Keratinocyte (primary cell): ENCODE results near the gene SCAI. TPM values are rescaled to one million over a fixed set of nuclear protein-coding genes. Genes with fewer than 3 reads are reported as not detected.

ENCODE experiments used
- DNase-seq: peaks from one replicate; pipeline ENCODE4 v3.0.0-alpha.2; 2011; ENCODE audit warnings: low read depth, missing footprints, low spot score
- FAIRE-seq: peaks from 2 replicates; lab custom pipeline; 2011; peaks lifted over from hg19 to GRCh38; lab: Jason Lieb, UNC
- H2AFZ ChIP-seq: 2 replicates; pipeline ENCODE4 v1.6.0; 2012; ENCODE audit warnings: low read length, control low read depth, inconsistent platforms; ENCODE audit not compliant: control insufficient read depth
- H3K27ac ChIP-seq: 2 replicates; pipeline ENCODE4 v1.5.1; 2011; ENCODE audit warnings: low read length; ENCODE audit not compliant: control insufficient read depth, insufficient read depth
- H3K27me3 ChIP-seq: 3 replicates; pipeline ENCODE4 v1.6.0; 2011; ENCODE audit warnings: low read length; ENCODE audit not compliant: control insufficient read depth, insufficient read depth; ENCODE audit errors: extremely low read depth
- H3K36me3 ChIP-seq, 2 experiments: 2 replicates in 1 of 2; 3 replicates in 1 of 2; pipeline ENCODE4 v1.5.1; 2011; ENCODE audit warnings: low read length in 2 of 2, mild to moderate bottlenecking in 1 of 2; ENCODE audit not compliant: control insufficient read depth in 2 of 2, insufficient read depth in 2 of 2; ENCODE audit errors: extremely low read depth in 1 of 2
- H3K4me1 ChIP-seq: 3 replicates; pipeline ENCODE4 v1.5.1; 2011; ENCODE audit warnings: low read length; ENCODE audit not compliant: control insufficient read depth, insufficient read depth; ENCODE audit errors: extremely low read depth
- H3K4me2 ChIP-seq: 3 replicates; pipeline ENCODE4 v1.6.0; 2011; ENCODE audit warnings: low read depth, low read length; ENCODE audit not compliant: control insufficient read depth, insufficient read depth; ENCODE audit errors: extremely low read depth
- H3K4me3 ChIP-seq, 3 experiments: fragments of 200-600 bp in 1 of 3; sonication (generic) in 1 of 3; 2 replicates in 2 of 3; 3 replicates in 1 of 3; pipeline ENCODE4 v1.5.1; 2011 to 2016; ENCODE audit warnings: low read length in 3 of 3, mild to moderate bottlenecking in 3 of 3, control low read depth in 2 of 3, inconsistent platforms in 1 of 3, low read depth in 1 of 3, mixed read lengths in 1 of 3, mixed run types in 1 of 3, moderate library complexity in 1 of 3; ENCODE audit not compliant: control insufficient read depth in 2 of 3, insufficient read depth in 2 of 3; ENCODE audit errors: extremely low read depth in 1 of 3
- H3K79me2 ChIP-seq: 2 replicates; pipeline ENCODE4 v1.6.0; 2012; ENCODE audit warnings: low read length; ENCODE audit not compliant: control insufficient read depth, insufficient read depth
- H3K9ac ChIP-seq: 3 replicates; pipeline ENCODE4 v1.6.0; 2011; ENCODE audit warnings: low read length; ENCODE audit not compliant: control insufficient read depth, insufficient read depth; ENCODE audit errors: extremely low read depth
- H3K9me1 ChIP-seq: 3 replicates; pipeline ENCODE4 v1.6.0; 2011; ENCODE audit warnings: low read length; ENCODE audit not compliant: control insufficient read depth, insufficient read depth; ENCODE audit errors: extremely low read depth
- H3K9me3 ChIP-seq: 2 replicates; pipeline ENCODE4 v1.5.1; 2012; ENCODE audit warnings: low read depth, low read length; ENCODE audit not compliant: control insufficient read depth
- H4K20me1 ChIP-seq: 3 replicates; pipeline ENCODE4 v1.6.0; 2011; ENCODE audit warnings: low read length; ENCODE audit not compliant: control insufficient read depth, insufficient read depth; ENCODE audit errors: extremely low read depth
- CTCF ChIP-seq, 3 experiments: IDR thresholded peaks in 1 of 3; conservative IDR thresholded peaks in 1 of 3; optimal IDR thresholded peaks in 1 of 3; 2 replicates in 2 of 3; 3 replicates in 1 of 3; pipeline versions ENCODE3 to v1.5.1; 2011; ENCODE audit warnings: low read length in 3 of 3, mild to moderate bottlenecking in 3 of 3, moderate library complexity in 2 of 3, control low read depth in 1 of 3, inconsistent platforms in 1 of 3; ENCODE audit not compliant: insufficient read depth in 2 of 3; ENCODE audit errors: extremely low read depth in 1 of 3
- EZH2 ChIP-seq: IDR thresholded peaks from one replicate; pipeline ENCODE4 v1.6.1; 2012; ENCODE audit warnings: inconsistent platforms, mild to moderate bottlenecking, low read length, moderate library complexity
- dilution Hi-C: fragments of 300-500 bp; cut with MboI; formaldehyde crosslinking; loops from one replicate; pipeline ENCODE4 v1.7.0; 2020; ENCODE audit warnings: low sequenced_read_pairs; ENCODE audit not compliant: extremely low pct_ligation_motif_present
- polyA minus RNA-seq, 3 experiments: library from RNA; depleted of rRNA, polyadenylated mRNA; stranded (reverse); fragments of >200 nt; gene quantifications; 1 replicate in 1 of 3; 2 replicates in 1 of 3; 3 replicates in 1 of 3; pipeline ENCODE4 v1.2.3, GENCODE V29; 2011
- polyA plus RNA-seq, 5 experiments: library from polyadenylated mRNA; depleted of rRNA in 3 of 5; stranded (reverse) in 3 of 5; stranded (forward) in 1 of 5; unstranded in 1 of 5; fragments of >200 nt; gene quantifications; 1 replicate in 1 of 5; 2 replicates in 3 of 5; 3 replicates in 1 of 5; pipeline versions ENCODE4 v1.2.1 to v1.2.3, GENCODE V29; 2011 to 2012; ENCODE audit warnings: missing spikeins in 2 of 5, low read depth in 1 of 5, low replicate concordance in 1 of 5

Gene SCAI
- polyA plus RNA-seq (1.6 to 3.1 TPM (median 3.0 TPM) in 3 replicates), polyA minus RNA-seq (4.7 to 9.6 TPM (median 7.3 TPM) in 3 replicates)
- 0.49 TPM for polyA plus RNA-seq (2011; ENCODE audit: low read depth)
- polyA plus RNA-seq (2011; cell fraction: cytosol; rRNA removed): 1.0 and 2.1 TPM in 2 replicates
- polyA plus RNA-seq (2011; cell fraction: nucleus; rRNA removed): 3.7 and 4.0 TPM in 2 replicates
- 1.0 and 1.4 TPM in 2 replicates for polyA plus RNA-seq (2012; ENCODE audit: low replicate concordance)
- 0.96 TPM for polyA minus RNA-seq (2011; cell fraction: cytosol; rRNA and poly(A)+ RNA removed)
- polyA minus RNA-seq (2011; cell fraction: nucleus; rRNA and poly(A)+ RNA removed): 2.4 and 7.0 TPM in 2 replicates

- Histone ChIP-seq H3K4me1 (peaks cover 10% of the 10 kb centered on the region), H3K9ac (peak within 1 kb of the TSS; percentile 64), H3K27ac (no peak within 1 kb of the TSS), H3K9me1 (no peaks in the 10 kb centered on the region), H3K9me3 (no peaks in the 10 kb centered on the region), H3K36me3 (no peaks in the 10 kb centered on the region), H3K27me3 (no peaks in the 10 kb centered on the region), H2AFZ (peak within 1 kb of the TSS; percentile 66), H4K20me1 (peaks cover 3% of the 10 kb centered on the region), H3K4me3 (peak within 1 kb of the TSS; percentile 48 to 79 (median 70)), H3K4me2 (peak within 1 kb of the TSS; percentile 97), H3K79me2 (no peaks in the 10 kb centered on the region)
- DNase-seq: peak; percentile 94
- FAIRE-seq: peak; percentile 57
- TF ChIP-seq EZH2 (no peak), CTCF (optimal IDR thresholded peaks at IDR 0.05 in 1 of 3, IDR thresholded peaks at IDR 0.05 in 1 of 3, conservative IDR thresholded peaks at IDR 0.05 in 1 of 3; ENCODE audit: extremely low read depth in 1 of 3, insufficient read depth in 2 of 3, low read length in 3 of 3) (peak; percentile 91 to 100 (median 97))
- dilution Hi-C loops: no loop called here
These were observed at the start of gene SCAI for GRCh38 chr9:125143377-125144090. SCAI (minus strand) TSS chr9:125143528; CDS start chr9:125143437, 91 bp downstream.

- H4K20me1 ChIP-seq: no peaks in the 10 kb centered on the region
- peaks cover 21% of the 10 kb centered on the region for H3K4me1 ChIP-seq
- no peak for FAIRE-seq
These were observed 47.1 kb upstream of the SCAI start for GRCh38 chr9:125190361-125190801.

More at GRCh38 chr9:125190361-125190801, 47.1 kb upstream of the SCAI start:
- peak overlapping the region; percentile 96 for H3K9ac ChIP-seq
- peak overlapping the region; percentile 97 for H2AFZ ChIP-seq
- peak overlapping the region; percentile 95 to 99 (median 97) for H3K4me3 ChIP-seq
- no peaks in the 10 kb centered on the region for H3K9me1 ChIP-seq
- peak overlapping the region; percentile 90 for H3K27ac ChIP-seq
- peak overlapping the region; percentile 100 for H3K4me2 ChIP-seq
- dilution Hi-C loops: no loop called here
- H3K79me2 ChIP-seq: peaks cover 39% of the 10 kb centered on the region
- TF ChIP-seq EZH2 (no peak), CTCF (optimal IDR thresholded peaks at IDR 0.05 in 1 of 3, IDR thresholded peaks at IDR 0.05 in 1 of 3, conservative IDR thresholded peaks at IDR 0.05 in 1 of 3; ENCODE audit: extremely low read depth in 1 of 3, insufficient read depth in 2 of 3, low read length in 3 of 3) (no peak)
- H3K27me3 ChIP-seq: no peaks in the 10 kb centered on the region
- no peaks in the 10 kb centered on the region for H3K9me3 ChIP-seq
- peaks cover 0 to 3% of the 10 kb centered on the region in 2 experiments for H3K36me3 ChIP-seq
- no peak for DNase-seq
